Panc1 (cell line): Measurements from ENCODE around the gene DOCK4.

Source experiments
- POLR2AphosphoS5 ChIP-seq: IDR thresholded peaks from 2 replicates; pipeline ENCODE4 v1.6.1; 2012; ENCODE audit warnings: mild to moderate bottlenecking, low read depth, low read length, moderate library complexity
- TCF7L2 ChIP-seq: IDR thresholded peaks from 2 replicates; pipeline ENCODE4 v1.6.1; 2011; ENCODE audit warnings: mild to moderate bottlenecking, low read depth, low read length, inconsistent platforms
- TF ChIP-seq, protein P1 (sequence below): fragments of 450-650 bp; IDR thresholded peaks from 2 replicates; pipeline ENCODE4 v1.5.1; 2017; ENCODE audit warnings: mild to moderate bottlenecking

GRCh38 chr7:112143582-112143981, 62.6 kb downstream of the DOCK4 start:
- TF ChIP-seq, protein P1, sequence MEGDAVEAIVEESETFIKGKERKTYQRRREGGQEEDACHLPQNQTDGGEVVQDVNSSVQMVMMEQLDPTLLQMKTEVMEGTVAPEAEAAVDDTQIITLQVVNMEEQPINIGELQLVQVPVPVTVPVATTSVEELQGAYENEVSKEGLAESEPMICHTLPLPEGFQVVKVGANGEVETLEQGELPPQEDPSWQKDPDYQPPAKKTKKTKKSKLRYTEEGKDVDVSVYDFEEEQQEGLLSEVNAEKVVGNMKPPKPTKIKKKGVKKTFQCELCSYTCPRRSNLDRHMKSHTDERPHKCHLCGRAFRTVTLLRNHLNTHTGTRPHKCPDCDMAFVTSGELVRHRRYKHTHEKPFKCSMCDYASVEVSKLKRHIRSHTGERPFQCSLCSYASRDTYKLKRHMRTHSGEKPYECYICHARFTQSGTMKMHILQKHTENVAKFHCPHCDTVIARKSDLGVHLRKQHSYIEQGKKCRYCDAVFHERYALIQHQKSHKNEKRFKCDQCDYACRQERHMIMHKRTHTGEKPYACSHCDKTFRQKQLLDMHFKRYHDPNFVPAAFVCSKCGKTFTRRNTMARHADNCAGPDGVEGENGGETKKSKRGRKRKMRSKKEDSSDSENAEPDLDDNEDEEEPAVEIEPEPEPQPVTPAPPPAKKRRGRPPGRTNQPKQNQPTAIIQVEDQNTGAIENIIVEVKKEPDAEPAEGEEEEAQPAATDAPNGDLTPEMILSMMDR = no peak
- TF ChIP-seq POLR2AphosphoS5 = no peak
- TF ChIP-seq TCF7L2 = no peak
